EL (cell line): Measurements from ENCODE around the gene SRCIN1.
"Not testable (repeated sequence)": the region's sequence is repeated elsewhere in the genome, so short reads cannot be mapped to it uniquely, and the experiment has no call there.

Source experiments
- DNase-seq: peaks from one replicate; pipeline ENCODE4 v3.0.0-alpha.2; 2016

The SRCIN1 gene

DNA sequence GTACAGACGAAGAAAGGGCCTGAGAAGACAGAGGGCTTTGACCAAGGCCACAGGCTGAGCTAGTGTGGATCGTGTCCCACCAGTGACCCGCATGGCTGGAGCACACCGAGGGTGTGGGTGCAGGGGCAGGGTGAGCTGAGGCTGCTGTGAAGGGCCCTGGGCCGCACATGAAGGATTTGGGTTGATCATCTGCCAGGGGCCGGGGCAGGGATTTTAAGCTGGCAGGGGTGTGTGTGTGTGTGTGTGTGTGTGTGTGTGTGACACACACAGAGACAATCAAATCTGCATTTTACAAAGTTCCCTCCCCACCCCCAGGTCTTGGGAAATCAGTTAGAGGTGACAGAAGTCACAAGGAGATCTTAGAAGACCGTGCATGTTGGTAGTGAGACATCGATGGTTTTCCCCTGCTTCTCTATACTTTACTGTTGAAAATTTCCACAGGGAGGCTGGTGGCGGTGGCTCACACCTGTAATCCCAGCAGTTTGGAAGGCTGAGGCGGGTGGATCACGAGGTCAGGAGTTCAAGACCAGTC, 65.2 kb downstream of the SRCIN1 start:
- DNase-seq, result no peak

DNA sequence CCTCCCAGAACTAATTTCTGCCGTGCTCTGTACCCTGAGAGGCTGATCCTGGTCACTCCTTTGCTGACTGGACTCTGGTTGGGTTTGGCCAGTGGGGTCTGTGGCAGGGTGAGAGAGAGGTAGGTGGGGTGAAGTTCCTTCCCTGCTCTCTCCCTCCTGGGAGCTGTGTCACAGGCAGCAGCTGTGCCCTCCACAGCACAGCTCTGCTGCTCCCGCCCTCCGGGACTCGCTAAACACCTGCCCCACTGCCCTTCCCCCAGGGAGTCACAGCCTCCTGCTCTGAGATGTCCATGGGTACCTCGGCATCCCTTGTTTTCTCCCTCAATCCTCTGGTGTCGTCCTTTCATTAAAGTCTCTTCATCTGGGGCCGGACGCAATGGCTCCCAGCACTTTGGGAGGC, 66.4 kb downstream of the SRCIN1 start:
- DNase-seq, result no peak

DNA sequence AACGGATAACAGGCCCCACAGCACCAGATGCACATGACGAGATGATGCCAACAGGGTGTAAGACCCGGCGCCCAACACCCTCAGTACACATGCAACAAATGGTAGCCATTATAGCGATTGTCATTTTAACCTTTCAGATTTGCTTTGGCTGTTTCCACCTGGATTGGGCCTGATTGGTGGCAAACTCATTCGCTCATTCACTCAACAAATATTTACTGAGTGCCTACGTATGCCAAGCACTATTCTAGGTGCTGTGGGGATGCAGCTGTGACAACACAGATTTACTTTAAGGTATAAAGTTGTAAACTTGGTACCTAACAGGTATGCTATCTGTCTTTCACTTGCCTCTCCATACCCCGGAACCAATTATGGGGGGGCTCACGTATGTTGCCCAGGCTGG, 66.8 kb downstream of the SRCIN1 start:
- DNase-seq, result no peak

DNA sequence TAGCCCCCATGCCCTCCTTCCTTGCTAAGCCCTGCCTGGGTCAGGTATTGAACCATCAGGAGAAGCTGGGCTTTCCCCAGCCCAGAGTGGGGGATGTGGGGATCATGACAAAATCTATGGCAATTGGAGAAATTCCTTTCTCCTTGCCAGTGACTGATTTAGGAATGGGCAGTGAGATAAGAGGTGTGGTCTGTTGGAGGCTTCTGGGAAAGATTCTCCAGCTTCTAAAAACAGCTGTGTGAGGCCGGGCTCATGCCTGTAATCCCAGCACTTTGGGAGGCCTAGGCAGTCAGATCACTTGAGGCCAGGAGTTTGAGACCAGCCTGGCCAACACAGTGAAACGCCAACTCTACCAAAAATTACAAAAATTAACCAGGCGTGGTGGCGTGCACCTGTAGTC, 69.1 kb downstream of the SRCIN1 start:
- no peak for DNase-seq

DNA sequence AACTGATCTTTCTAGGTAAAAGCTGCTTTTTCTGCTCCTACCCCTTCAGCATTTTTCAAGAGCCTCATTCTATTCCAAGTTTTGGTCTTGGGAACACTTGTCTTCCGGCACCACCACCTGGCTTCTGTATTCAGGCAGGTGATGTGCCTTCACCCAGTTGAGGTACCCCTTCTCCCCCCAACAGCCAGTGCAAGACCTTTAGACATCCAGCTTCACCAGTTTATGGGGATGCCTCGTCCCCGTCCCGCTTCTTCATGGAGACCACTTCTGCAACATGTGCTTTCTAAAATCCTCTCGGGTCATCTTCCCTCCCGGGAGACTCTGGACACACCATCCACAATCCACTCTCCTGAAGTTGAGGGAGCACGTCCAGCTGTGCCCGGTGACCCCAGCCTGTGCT, 69.9 kb downstream of the SRCIN1 start:
- DNase-seq, result no peak

DNA sequence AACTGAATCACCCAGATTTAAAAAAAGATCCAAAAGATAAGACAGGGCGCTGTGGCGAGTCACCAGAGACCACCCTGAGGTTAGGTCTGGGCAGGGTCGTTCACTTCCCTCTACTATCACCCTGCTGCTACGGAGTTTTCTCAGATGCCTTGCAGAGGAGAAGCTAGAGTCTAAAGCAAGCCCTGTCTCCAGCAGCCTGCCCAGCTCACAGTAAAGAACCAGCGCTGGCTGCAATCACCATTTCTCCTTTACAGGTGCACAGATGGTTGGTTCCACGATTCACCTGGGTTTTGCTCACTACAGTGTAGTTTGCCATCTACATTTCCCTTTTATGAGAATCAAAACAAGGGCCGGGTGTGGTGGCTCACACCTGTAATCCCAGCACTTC, 71.3 kb downstream of the SRCIN1 start:
- DNase-seq, result no peak

DNA sequence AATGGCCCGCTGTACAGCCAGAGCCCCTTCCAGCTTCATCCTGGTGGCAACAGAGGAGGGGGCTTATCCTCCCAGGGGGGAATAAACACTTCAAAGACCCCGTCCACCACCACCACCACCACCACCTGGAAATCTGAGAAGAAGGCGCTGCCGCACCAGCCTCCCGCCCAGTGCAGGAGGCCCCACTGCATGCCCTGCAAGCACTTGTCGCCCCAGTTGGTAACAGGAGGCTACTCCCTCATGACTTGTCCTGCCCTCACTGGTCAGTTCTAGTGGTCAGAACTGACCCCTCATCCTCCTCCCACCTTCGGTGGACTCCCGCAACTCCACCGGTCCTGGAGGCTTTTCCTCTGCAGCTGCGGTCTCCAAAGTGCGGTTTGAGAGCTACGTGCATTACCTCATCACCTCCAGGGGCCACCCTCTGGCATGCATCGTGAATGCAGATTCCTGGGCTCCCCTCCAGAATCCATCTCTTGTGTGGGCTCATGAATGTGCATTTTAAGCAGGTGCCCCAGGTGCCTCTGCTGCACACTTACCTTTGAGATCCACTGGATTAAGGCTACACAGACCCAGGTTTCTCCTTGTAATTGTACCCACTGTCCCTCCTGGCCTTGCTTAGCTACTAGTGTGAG, 71.8 kb downstream of the SRCIN1 start:
- no peak for DNase-seq

DNA sequence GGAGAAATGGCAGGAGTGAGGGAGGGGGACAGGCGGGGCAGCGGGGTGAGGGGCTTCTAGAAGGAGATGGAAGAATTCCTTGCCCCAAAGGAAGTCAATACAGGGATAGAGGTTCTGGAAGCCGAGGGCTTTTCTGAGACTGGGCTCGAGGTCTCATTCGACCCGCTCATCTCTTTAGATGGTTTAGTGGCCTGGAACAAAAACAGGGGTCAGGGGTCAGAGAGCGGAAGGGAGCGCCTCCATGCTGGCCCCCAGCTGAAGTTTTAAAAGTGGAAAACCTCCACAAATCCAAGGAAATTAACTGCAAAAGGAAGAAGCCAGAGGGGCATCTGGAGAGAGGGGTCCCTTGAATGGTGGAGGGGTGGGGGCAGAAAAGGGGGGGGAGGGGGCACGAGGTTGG, 72.5 kb downstream of the SRCIN1 start:
- DNase-seq, result no peak

DNA sequence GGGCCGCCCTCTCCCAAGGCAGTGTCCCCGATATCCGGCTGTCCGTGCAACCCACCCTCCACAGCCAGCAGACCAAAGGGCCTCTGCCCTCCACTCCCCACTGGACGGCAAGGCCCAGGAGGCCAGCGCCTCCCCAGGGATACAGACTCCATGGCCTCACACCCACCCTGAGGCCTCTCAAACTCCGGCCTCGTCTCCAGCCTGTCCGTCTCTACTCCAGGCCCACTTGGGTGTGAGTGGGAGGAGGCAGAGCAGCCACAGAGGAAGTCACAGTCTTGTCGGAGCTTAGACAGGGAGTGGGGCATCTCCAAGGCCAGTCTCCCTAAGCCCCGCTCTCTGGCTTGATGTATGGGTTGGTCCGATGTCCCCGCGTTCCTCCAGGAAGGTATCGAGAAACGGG, 73.3 kb downstream of the SRCIN1 start:
- no peak for DNase-seq

DNA sequence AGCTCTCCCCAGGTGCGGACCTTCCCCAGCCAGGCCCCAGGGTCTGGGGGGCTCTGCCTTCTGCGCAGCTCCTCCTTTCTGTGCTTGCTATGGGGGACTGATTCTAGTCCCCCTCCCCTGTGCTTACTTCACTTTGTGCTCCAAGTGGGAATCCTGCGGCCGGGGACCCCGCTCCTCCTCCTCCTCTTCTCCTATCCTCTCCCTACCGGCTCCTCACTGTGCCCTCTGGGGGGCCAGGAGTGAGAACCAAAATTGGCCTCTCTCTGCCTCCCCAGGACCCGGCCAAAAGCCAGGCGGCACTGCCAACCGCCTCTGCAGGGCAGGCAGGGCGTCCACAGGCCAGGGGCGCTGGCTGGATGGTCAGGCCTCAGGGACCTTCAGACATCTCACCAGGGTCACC, 74.0 kb downstream of the SRCIN1 start:
- not testable (repeated sequence) for DNase-seq

DNA sequence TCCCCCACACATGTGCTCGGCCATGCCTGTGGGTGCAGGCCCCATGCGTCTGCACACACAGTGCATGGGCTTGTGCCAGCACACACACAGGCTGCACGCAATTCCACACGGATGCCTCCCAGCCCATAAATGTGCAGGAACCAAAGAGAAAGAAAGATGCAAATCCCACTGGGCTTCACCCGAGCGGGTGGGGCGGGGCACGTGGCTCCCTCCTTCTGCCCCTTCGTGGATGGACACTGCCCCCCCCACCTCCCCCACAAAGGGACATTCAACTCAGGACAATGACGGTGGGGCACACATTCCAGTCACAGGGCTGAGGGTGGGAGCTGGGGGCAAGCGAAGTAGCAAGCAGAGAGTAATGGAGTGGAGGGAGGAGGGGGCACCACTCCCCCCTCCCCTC, 74.9 kb downstream of the SRCIN1 start:
- DNase-seq, result not testable (repeated sequence)

DNA sequence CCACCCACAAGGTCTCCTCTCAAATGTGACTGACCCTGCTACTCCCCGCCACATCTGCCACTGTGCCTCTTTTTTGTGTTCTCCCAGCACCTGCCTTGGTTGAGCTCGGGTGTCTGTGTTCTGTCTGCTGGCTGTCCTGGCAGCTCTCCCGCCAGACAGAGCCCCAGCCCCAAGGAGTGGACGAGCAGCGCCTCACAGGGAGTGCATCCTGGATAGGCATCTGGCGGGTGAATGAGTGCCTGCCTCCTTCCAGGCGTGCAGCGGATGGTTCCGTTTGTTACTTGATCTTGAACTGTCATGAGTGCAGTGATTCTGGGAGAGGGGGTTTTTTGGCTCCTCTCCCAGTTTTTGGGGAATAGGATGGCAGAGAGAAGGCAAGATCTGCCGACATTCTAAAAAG, 77.6 kb downstream of the SRCIN1 start:
- DNase-seq, result not testable (repeated sequence)

DNA sequence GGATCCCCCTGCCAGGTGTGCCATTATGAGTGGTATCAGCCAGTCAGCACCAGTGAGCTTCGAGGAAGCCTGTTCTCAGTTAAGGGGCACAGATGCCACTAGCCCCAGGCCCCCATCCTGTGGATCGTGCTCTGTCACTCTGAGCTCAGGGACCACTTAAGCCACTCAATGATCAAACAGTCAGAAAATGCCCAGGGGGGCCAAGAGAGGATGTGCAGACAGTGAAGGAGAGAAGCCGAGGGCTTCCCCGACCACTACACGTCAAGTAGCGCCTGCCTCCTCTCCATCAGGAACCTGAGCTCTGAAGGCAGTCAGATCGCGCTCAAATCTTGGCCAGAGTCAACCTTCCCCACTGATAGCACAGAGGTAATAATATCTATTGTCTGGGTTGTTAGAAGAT, 79.2 kb downstream of the SRCIN1 start:
- DNase-seq, result not testable (repeated sequence)

DNA sequence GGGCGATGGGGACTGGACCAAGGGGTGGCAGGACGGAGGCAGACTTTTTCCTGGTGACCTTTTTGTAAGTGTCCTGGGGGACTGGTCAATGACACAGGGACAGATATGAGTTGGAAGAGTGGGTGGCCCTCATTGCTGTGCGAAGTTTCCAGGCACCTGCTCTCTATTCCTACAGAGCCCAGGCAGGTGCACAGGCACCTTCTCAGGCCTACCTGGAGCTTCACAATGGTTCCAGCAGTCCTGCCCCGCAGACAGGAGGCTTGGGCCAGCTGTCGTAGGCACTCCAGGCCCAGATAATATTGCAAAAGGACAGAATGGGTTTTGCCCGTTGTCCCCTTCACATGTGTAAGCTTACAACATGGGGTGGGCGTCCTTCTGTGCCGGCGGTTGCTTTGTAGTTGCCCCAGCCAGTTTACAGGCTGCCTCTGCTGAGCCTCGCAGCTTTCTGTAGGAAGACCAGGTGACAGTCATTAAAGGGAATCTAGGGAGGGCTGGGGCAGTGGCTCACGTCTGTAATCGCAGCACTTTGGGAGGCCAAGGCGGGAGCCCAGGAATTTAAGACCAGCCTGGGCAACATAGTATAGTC, 93.2 kb downstream of the SRCIN1 start:
- no peak for DNase-seq

DNA sequence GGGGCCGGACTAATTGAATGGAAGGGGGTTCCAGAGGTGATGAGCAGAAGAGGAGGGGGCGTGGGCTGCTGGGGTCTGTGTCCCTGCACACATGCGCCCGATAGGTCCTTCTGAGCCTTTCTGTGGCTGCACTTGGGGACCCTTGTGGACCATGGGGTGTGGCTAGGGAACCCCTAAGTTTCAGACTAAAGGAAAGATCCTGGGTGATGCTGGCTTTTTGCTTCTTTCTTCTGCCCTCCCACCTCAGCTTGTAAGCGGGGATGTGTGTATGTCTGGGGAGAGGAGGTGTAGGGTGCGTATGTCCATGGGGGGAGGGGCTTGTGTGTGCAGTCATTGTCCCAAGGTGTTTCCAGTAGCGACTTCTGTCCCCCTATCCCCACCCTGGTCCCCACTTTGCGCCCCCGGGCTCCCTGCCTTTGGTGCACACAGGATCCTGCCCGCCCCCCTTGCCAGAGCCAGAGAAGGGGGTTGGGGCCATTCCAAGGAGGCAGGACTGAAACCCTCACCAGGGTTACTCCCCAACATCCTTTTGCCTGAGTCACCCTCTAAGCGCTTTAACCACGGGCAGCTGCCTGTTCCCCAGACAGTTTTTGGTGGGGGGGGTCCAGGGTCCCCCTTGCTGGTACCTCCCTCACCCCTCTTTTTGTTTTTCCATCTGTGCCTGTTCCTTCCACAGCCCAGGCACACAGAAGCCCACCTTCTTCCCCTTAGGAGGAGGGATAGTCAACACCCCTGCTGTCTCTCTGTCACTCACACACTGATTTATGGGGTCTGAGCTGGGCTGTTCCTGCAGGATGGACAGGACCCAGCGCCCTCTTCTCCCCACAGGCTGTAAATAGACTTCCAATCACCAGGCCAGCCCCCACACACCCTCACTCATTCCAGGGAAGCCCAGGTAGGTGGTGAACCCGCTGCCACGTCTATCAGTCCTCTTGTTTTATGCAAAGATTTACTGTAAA, 94.3 kb downstream of the SRCIN1 start:
- peak; percentile 79 for DNase-seq

DNA sequence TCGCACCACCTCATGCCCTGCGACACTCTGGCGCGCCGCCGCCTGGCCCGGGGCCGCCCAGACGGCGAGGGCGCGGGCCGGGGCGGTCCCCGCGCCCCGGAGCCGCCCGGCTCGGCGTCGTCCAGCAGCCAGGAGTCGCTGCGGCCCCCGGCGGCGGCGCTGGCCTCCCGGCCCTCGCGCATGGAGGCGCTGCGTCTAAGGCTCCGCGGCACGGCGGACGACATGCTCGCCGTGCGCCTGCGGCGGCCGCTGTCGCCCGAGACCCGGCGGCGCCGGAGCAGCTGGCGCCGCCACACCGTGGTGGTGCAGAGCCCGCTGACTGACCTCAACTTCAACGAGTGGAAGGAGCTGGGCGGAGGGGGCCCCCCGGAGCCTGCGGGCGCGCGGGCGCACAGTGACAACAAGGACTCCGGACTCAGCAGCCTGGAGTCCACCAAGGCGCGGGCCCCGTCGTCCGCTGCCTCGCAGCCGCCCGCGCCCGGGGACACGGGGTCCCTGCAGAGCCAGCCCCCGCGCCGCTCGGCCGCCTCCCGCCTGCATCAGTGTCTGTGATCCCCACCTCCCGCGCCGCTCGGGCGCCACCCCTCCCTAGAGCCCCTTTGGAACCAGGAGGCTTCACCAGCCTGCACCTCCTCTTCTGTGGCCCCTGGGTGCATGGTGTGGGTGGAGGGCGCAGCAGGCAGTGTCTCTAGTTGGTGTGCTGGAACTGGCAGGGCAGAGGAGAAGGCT, 95.2 kb downstream of the SRCIN1 start:
- DNase-seq, result peak; percentile 29

DNA sequence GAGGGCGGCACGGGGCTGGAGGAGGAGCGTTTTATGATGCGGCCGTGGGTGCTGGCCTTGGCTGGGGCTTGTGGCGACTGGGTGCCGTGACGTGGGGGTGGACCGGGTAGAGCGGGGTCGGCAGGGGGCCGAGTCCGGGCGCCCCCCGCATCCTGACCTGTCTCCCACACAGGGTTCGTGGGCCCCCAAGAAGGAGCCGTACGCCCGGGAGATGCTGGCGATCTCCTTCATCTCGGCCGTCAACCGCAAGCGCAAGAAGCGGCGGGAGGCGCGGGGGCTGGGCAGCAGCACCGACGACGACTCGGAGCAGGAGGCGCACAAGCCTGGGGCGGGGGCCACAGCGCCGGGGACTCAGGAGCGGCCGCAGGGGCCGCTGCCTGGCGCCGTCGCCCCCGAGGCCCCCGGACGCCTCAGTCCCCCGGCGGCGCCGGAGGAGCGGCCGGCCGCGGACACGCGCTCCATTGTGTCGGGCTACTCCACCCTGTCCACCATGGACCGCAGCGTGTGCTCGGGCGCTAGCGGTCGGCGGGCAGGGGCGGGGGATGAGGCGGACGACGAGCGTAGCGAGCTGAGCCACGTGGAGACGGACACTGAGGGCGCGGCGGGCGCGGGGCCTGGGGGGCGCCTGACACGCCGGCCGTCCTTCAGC, 95.9 kb downstream of the SRCIN1 start:
- no peak for DNase-seq

DNA sequence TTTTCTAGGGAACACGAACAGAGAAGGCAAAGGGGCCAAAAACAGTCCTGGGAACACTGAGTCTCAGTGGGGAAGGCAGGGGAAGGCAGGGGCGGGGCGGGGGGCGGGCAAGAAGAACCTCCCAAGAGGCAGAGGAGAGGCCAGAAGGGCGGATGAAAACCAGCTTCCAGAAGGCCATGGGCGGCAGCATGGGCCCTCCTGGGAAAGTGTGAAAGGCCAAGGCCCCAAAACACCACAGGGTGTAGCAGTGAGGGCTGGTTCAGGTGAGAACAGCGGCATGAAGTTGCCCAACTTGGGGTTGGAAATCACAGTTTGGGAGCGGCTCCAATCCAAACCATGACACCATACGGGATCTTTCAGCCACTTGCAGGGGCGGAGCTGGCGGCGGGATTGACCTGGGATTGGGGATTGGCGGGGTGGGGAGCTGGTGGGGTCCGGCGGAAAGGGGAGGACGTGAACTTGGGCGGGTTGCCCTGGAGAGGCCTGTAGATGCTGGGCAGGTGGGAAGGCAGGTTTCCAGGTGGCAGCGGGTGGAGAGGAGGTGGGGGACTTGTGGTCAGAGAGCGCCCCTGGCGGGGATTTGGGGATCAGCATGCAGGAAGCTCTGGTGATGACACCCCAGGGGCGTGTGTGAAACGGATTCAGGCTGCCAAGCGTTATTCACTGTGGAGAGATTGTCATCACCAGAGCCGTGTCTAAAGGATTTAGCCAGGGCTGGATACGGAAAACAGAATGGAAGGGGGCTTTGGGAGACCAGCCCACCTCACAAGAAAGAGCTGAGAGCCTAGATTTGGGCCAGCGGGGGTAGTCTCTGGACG, 96.6 kb downstream of the SRCIN1 start:
- peak; percentile 82 for DNase-seq

DNA sequence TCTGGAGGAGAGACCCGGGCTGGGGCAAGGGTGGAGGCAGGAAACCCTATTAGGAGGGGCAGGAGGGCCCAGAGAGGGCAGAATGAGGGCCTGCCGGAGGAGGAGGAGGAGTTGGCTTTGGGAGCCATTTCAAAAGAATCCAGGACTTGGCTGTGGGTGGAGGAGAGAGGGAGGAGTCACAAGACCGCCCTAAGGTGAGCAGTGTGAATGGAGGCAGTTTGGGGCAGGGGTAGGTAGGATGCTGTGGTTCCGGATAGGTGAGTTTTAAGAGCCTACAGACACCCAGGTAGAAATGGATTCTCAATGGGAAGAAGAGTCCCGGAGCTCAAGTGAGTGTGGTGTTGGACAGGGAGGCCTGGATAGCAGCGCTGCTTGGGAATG, 97.2 kb downstream of the SRCIN1 start:
- DNase-seq, result no peak

DNA sequence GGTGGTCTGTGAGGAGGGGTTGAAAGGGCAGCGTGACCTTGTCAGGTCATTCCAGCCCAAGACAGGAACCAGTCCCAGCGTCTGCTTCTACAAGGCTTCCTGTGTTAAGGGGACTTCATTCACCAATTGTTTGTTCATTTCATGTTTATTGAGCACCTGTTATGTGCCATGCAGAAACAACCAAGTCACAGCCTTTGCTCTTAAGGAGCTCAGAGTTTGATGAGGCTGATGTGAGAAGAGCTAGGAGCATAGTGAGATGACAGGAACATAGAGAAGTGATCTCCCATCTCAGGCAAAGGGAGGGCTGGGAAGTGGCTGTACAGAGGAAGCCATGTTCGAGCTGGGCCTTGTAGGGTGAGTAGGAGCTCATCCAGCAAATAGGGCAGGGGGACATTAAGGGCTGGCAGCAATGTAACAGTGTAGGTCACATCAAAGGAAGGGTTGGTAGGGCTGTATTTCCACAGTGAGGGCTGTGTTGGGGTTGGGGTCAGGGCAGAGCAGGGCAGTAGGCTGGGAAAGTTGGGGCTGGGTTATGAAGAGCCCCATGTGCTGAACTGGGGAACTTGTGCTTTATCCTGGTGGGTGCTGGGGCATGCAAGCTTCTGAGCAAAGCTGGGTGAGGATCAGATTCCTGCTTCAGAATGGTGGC, 97.7 kb downstream of the SRCIN1 start:
- no peak for DNase-seq

DNA sequence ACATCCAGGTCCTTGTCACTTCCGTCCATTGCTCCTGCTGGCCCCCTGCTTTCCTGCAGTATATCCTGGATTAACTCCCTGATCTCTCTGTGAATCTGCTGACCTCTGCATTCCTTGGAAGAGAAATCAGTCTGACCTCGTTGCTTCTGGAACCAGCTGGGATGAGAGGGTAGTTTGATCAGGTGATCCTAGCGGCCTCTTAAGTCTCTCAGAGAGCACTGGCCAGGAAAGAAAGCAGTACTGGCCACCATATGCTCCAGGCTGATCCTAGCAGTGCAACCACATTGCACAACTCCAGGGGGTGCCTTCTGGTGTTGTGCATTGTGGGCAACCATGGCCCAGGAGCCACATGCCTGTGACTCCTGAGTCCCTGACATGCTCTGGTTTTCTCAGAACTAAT, 98.3 kb downstream of the SRCIN1 start:
- no peak for DNase-seq
